ENCODE results near the gene ANTXRL. TPM values are rescaled to one million over a fixed set of nuclear protein-coding genes. Genes with fewer than 3 reads are reported as not detected.

Gene ANTXRL
- total and polyA plus RNA-seq, 2 experiments from 2014 or later, result not detected

DNA sequence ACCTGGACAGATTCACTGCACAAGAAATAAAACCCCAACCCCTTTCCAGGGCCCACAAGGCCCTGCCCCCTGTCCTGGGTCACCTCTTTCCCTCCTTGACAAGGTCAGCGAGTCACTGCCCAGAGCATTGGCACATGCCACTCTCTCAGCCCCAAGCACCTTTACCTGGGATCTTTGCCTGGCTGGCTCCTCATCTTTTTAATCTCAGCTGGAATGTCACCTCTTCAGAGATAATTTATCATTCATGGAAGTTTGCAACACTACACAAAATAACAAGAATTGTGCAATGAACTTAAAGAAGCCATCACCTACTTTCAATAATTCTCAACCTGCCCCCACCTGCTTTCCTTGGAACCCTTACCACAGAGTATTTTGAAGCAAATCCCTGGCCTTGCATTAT, 19.2 kb downstream of the ANTXRL start:
- Histone ChIP-seq H3K27ac (no peak overlapping the region), H3K4me3 (no peak overlapping the region), H3K36me3 (no peaks in the 10 kb centered on the region), H3K4me1 (ENCODE audit: low read depth) (no peaks in the 10 kb centered on the region), H3K9me3 (ENCODE audit: low read depth) (no peaks in the 10 kb centered on the region), H3K27me3 (no peaks in the 10 kb centered on the region)
- DNase-seq (ENCODE audit: low read depth in 1 of 2, low spot score in 1 of 2), result no peak
- TF ChIP-seq, protein P1, sequence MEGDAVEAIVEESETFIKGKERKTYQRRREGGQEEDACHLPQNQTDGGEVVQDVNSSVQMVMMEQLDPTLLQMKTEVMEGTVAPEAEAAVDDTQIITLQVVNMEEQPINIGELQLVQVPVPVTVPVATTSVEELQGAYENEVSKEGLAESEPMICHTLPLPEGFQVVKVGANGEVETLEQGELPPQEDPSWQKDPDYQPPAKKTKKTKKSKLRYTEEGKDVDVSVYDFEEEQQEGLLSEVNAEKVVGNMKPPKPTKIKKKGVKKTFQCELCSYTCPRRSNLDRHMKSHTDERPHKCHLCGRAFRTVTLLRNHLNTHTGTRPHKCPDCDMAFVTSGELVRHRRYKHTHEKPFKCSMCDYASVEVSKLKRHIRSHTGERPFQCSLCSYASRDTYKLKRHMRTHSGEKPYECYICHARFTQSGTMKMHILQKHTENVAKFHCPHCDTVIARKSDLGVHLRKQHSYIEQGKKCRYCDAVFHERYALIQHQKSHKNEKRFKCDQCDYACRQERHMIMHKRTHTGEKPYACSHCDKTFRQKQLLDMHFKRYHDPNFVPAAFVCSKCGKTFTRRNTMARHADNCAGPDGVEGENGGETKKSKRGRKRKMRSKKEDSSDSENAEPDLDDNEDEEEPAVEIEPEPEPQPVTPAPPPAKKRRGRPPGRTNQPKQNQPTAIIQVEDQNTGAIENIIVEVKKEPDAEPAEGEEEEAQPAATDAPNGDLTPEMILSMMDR (IDR thresholded peaks at IDR 0.05; ENCODE audit: low read depth, low read length), result no peak

DNA sequence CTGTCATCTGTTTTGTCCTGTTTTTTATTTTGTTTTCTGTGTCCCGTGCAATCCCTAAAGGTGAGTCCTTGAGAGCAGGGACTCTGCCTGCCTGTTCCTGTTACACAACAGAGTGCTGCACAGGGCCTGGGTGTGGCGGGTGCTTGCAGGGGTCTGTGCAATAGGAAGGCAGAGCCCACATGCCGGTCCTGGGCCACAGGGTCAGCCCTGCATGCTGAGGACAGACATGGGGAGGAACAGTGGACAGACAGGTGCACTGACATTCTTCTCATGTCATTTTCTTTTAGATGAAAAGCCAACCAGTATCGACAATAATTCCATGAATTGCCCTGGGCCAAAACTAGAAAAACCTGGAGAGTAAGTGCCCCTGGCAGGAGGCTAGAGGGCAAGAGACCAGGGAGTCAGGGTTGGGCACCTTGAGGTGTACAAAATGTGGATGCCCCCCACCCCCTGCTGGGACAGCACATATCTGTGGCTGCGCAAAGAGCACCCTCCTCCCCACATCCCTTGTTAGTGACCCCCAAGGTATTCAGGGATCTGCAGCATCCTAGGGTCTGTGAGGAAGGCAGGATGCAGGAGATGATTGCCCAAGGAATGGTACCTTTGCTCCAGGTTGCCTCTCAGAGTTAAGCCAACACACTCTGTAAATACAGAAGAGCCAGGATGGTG, 19.9 kb downstream of the ANTXRL start:
- DNase-seq (ENCODE audit: low read depth in 1 of 2, low spot score in 1 of 2), result no peak
- no peaks in the 10 kb centered on the region for H3K9me3 ChIP-seq (ENCODE audit: low read depth)
- H3K27ac ChIP-seq, result no peak overlapping the region
- TF ChIP-seq, protein P1 (IDR thresholded peaks at IDR 0.05; ENCODE audit: low read depth, low read length), result no peak
- H3K4me1 ChIP-seq (ENCODE audit: low read depth), result no peaks in the 10 kb centered on the region
- H3K36me3 ChIP-seq, result no peaks in the 10 kb centered on the region
- H3K4me3 ChIP-seq, result no peak overlapping the region
- H3K27me3 ChIP-seq, result no peaks in the 10 kb centered on the region

DNA sequence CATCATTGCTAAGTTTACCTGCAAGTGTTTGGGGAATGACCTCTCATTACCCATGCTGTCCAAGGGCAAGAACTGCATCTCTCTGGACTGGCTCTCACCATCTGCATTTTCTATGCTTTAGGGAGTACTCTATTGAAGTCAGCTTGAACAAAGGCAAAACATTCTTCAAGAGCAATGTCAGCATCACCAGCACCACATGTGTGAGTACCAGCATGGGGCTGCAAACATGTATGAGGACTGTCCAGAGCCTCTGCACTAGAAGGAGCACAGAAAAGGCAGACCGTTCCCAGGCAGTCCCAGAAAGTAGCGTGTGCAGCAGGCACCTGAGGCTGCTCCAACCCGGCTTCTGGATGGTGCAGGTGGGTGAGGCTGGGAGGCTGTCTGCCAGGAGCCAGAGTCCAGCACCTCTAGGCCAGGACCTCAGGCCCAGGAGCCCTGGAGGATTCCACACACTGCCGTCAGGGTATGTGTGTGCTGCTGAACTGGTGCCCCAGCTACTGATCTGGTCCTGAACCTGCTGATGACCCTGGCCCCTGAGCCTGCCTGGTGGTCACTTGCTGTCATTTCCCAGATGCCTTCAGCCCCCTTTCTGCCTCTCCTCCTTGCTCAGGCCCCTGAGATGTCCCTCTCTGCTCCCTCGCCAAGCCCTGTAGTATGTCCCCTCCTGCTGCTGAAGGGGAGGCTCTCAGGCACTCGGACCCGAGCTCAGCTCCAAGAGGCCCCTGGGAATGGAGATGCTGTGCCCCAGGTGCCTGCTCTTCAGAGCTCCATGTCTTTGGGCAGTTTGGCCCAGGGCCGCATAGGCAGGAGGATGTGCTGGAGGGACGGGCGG, 20.7 kb downstream of the ANTXRL start:
- no peak for DNase-seq (ENCODE audit: low read depth in 1 of 2, low spot score in 1 of 2)
- no peaks in the 10 kb centered on the region for H3K9me3 ChIP-seq (ENCODE audit: low read depth)
- H3K27me3 ChIP-seq, result no peaks in the 10 kb centered on the region
- TF ChIP-seq, protein P1 (IDR thresholded peaks at IDR 0.05; ENCODE audit: low read depth, low read length), result no peak
- no peaks in the 10 kb centered on the region for H3K36me3 ChIP-seq
- H3K4me1 ChIP-seq (ENCODE audit: low read depth), result no peaks in the 10 kb centered on the region
- no peak overlapping the region for H3K27ac ChIP-seq
- H3K4me3 ChIP-seq, result no peak overlapping the region

DNA sequence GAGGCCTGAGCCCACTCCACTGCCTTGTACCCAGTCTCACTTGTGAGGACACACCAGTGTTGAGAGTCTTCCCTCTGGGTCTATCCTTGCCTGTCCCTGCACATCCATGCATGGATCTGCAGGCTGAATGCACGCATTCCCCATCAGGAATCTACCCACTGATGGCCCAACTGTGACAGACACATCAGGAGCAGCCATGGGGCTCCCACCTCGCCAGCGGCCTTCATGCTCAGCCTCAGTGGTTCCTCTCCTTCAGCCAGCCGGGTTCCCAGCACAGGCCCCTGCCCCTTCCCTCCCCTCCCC, 21.3 kb downstream of the ANTXRL start:
- Histone ChIP-seq H3K27ac (no peak overlapping the region), H3K4me1 (ENCODE audit: low read depth) (no peaks in the 10 kb centered on the region), H3K9me3 (ENCODE audit: low read depth) (no peaks in the 10 kb centered on the region), H3K36me3 (no peaks in the 10 kb centered on the region), H3K27me3 (no peaks in the 10 kb centered on the region), H3K4me3 (no peak overlapping the region)
- TF ChIP-seq, protein P1 (IDR thresholded peaks at IDR 0.05; ENCODE audit: low read depth, low read length), result no peak
- DNase-seq (ENCODE audit: low read depth in 1 of 2, low spot score in 1 of 2), result no peak

DNA sequence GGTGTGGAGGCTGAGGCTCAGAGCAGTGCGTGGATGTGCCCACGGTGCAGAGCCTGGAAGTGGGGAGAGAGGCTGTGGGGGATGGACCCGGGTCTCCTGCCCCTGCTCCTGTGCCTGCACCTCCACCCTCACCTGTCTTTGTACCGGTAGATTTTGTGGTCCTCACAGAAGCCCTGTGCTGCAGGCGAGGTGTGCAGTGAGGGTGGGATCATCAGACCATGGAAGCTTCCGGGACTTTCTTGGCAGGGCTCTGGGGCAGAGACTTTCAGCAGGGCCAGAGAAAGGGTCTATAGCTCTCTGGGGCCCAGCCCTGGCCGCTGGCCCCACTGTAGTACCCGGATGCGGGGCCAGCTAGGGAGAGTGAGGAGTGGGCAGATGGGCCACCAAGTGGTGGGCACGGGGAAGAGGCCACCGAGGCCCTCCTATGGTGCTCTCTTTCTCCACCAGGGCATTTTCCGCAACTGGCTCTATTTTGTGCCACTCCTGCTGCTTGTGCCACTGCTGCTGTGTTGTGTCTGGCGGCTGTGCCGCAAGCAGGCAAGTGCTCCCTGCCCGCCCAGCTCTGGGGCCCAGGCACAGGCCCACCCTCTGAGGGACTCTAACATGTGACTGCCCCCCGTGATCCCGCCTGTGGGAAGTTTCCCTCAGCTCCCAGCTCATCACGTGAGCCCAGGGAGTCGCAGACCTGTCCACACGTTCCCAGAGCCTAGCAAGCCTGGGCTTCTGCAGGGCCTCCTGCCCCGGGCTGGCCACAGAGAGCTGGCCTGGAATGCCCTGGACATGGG, 22.1 kb downstream of the ANTXRL start:
- TF ChIP-seq, protein P1 (IDR thresholded peaks at IDR 0.05; ENCODE audit: low read depth, low read length), result no peak
- Histone ChIP-seq H3K9me3 (ENCODE audit: low read depth) (no peaks in the 10 kb centered on the region), H3K4me3 (no peak overlapping the region), H3K27me3 (no peaks in the 10 kb centered on the region), H3K36me3 (no peaks in the 10 kb centered on the region), H3K27ac (no peak overlapping the region), H3K4me1 (ENCODE audit: low read depth) (no peaks in the 10 kb centered on the region)
- peak in 1 of 2 donors; percentile 22 for DNase-seq (ENCODE audit: low read depth in 1 of 2, low spot score in 1 of 2)
